Lower leg skin (tissue), 3 donors: ENCODE measurements around the gene DPH2.

Source experiments
- CTCF ChIP-seq, 3 donors: fragments of 450-650 bp; IDR thresholded peaks; one replicate each; pipeline ENCODE4 v1.5.1; 2016; ENCODE audit warnings: antibody characterized with exemption in 3 of 3, mild to moderate bottlenecking in 3 of 3, moderate library complexity in 2 of 3
- POLR2A ChIP-seq, 2 donors: fragments of 450-650 bp; IDR thresholded peaks; one replicate each; pipeline ENCODE4 v1.6.1; 2016 to 2017; ENCODE audit warnings: antibody characterized with exemption in 2 of 2, mild to moderate bottlenecking in 1 of 2, moderate library complexity in 1 of 2

DNA sequence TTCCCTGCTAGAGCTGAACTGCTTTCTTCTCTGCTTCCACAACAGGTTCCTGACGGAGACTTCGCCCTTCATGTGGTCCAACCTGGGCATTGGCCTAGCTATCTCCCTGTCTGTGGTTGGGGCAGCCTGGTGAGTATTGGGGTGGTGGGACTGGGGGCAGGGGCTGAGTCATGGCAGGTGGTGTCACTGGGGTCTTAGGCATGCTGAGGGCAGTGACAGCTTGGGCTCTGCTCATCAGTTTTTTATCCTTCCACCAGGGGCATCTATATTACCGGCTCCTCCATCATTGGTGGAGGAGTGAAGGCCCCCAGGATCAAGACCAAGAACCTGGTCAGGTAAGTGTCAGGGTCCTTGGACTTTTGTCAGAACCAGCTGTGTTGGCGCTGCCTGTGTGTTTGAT is 6.2 kb downstream of the DPH2 start:
- TF ChIP-seq CTCF (IDR thresholded peaks at IDR 0.05) (no peak), POLR2A (IDR thresholded peaks at IDR 0.05) (no peak)
